Measurements from ENCODE around the gene OR51Q1. TPM values are rescaled to one million over a fixed set of nuclear protein-coding genes. Genes with fewer than 3 reads are reported as not detected.

OR51Q1 gene
- total and polyA plus RNA-seq, 10 of the 15 experiments (the other 5 are each of a cell fraction or from before 2014, with no cell fraction given), result not detected

DNA sequence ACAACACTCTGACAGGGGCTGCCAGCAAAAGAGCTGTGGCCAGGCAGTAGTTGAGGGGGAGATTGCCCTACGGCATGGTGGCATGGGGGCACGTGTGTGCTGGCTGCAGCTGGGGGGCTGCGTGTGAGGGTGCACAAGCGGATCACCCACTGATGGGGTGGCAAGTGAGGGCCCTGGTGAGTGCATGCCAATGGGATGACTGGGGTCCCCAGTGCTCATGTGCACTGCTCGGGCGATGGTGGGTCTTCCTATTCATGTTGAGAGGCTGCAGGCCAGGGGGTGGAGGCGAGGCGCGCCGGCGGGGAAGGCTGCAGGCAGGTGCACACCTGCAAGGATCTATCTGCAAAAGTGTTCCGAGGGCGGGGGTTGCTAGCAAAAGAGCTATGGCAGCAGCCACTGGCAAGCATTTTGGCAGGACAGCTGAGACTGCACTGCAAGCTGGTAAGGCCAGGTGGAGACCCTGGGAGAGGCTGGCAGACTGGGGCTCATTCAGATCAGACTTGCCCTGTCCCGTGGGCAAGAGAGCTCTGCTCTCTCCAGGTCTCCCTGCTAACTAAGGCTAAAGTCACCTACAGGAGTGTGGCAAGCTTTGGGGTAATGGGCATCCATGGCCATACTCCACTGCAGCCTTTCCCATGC lies 39.2 kb downstream of the OR51Q1 start:
- no peak overlapping the region for H3K4me2 ChIP-seq (ENCODE audit: control insufficient read depth, insufficient read depth)
- no peak for ATAC-seq
- CTCF ChIA-PET, result interaction anchor here (0.7 to 0.9 kb wide), 2 partner anchors 30 to 157 kb away, joined by 3 read pairs; no protein-coding TSS in a partner anchor
- H2AFZ ChIP-seq (ENCODE audit: control insufficient read depth, low read depth, low read length), result no peak overlapping the region
- RAD21 ChIA-PET (ENCODE audit: unreplicated experiment), result no interaction called here
- DNase-seq (ENCODE audit: low read depth, low spot score), result no peak
- no peaks in the 10 kb centered on the region for H3K36me3 ChIP-seq (ENCODE audit: control insufficient read depth in 2 of 2, insufficient read depth in 2 of 2, low read length in 1 of 2)
- H3K27ac ChIP-seq (ENCODE audit: control insufficient read depth, insufficient read depth), result no peak overlapping the region
- POLR2A ChIA-PET, result no interaction called here
- no peaks in the 10 kb centered on the region for H3K9me3 ChIP-seq (replicated peaks; ENCODE audit: control insufficient read depth, insufficient read depth, low read length)
- no peaks in the 10 kb centered on the region for H3K4me1 ChIP-seq (ENCODE audit: control insufficient read depth, insufficient read depth, low read length)
- in situ Hi-C loops (cut with MboI) (no loop called here), intact Hi-C loops (cut with micrococcal nuclease; ENCODE audit: unreplicated experiment) (no loop called here)
- H3K4me3 ChIP-seq, result no peak overlapping the region
- no TSS peak for BruUV-seq (replicated peaks)
- no peak for FAIRE-seq
- TF ChIP-seq EP300 (IDR thresholded peaks at IDR 0.05; ENCODE audit: borderline replicate concordance in 1 of 2, control insufficient read depth in 1 of 2, low read depth in 2 of 2, low read length in 2 of 2), result no peak
- no peak for TF ChIP-seq STAT3 (IDR thresholded peaks at IDR 0.05; ENCODE audit: low read depth, low read length)
- 34% methylated on average over 14 of the region's 14 CpGs for WGBS (ENCODE audit: insufficient coverage, insufficient replicate concordance, low lambda C conversion rate, missing lambda C conversion rate)
- no peak overlapping the region for H3K9ac ChIP-seq (ENCODE audit: control insufficient read depth, insufficient read depth, low read length)
- no peaks in the 10 kb centered on the region for H3K79me2 ChIP-seq (ENCODE audit: control insufficient read depth, insufficient read depth, low read length)
- H4K20me1 ChIP-seq (ENCODE audit: control insufficient read depth, insufficient read depth), result no peaks in the 10 kb centered on the region
- SMC1A ChIA-PET (ENCODE audit: uncharacterized antibody, unreplicated experiment), result interaction anchor here (1.0 kb wide), 1 partner anchor 10 kb away, joined by 3 read pairs; no protein-coding TSS in a partner anchor
- H3K27me3 ChIP-seq (replicated peaks in 1 of 2; ENCODE audit: control insufficient read depth in 2 of 2, insufficient read depth in 2 of 2, low read length in 1 of 2), result no peaks in the 10 kb centered on the region

- no peak overlapping the region for H3K4me2 ChIP-seq (ENCODE audit: control insufficient read depth, insufficient read depth)
- SMC1A ChIA-PET (ENCODE audit: uncharacterized antibody, unreplicated experiment), result interaction anchor here (1.4 kb wide), 1 partner anchor 125 kb away, joined by 3 read pairs; no protein-coding TSS in a partner anchor
- H3K36me3 ChIP-seq (ENCODE audit: control insufficient read depth in 2 of 2, insufficient read depth in 2 of 2, low read length in 1 of 2), result no peaks in the 10 kb centered on the region
- RAD21 ChIA-PET (ENCODE audit: unreplicated experiment), result no interaction called here
- intact Hi-C loops (cut with micrococcal nuclease; ENCODE audit: unreplicated experiment) (no loop called here), in situ Hi-C loops (cut with MboI) (no loop called here)
- no peak for TF ChIP-seq RAD21 (IDR thresholded peaks at IDR 0.05; ENCODE audit: insufficient read depth, low read depth, low read length)
- TF ChIP-seq IRF4 (IDR thresholded peaks at IDR 0.05; ENCODE audit: low read depth, low read length), result no peak
- no peak for TF ChIP-seq SMAD5 (IDR thresholded peaks at IDR 0.05; ENCODE audit: low read depth)
- TF ChIP-seq NFYB (IDR thresholded peaks at IDR 0.05; ENCODE audit: insufficient read depth, low read depth, low read length), result no peak
- no peak for TF ChIP-seq CBFB (IDR thresholded peaks at IDR 0.05; ENCODE audit: low read depth)
- TF ChIP-seq NBN (IDR thresholded peaks at IDR 0.05), result no peak
- TF ChIP-seq ZBTB4 (CRISPR knock-in tag; IDR thresholded peaks at IDR 0.05), result no peak
- no peak for TF ChIP-seq SIN3A (IDR thresholded peaks at IDR 0.05; ENCODE audit: low read depth, low read length)
- TF ChIP-seq POLR2A (IDR thresholded peaks at IDR 0.05; ENCODE audit: low read depth, low read length), result no peak
- no peak for TF ChIP-seq POU2F2 (IDR thresholded peaks at IDR 0.05; ENCODE audit: borderline replicate concordance, low read depth, low read length)
- POLR2A ChIA-PET, result no interaction called here
- ATAC-seq (no peak), DNase-seq (ENCODE audit: low read depth, low spot score) (no peak), FAIRE-seq (no peak)
- H3K79me2 ChIP-seq (ENCODE audit: control insufficient read depth, insufficient read depth, low read length), result no peaks in the 10 kb centered on the region
- no peaks in the 10 kb centered on the region; a peak in 1 of 4 replicates for H3K27me3 ChIP-seq (replicated peaks in 1 of 2; ENCODE audit: control insufficient read depth in 2 of 2, insufficient read depth in 2 of 2, low read length in 1 of 2)
- BruUV-seq (replicated peaks), result no TSS peak
- H3K4me1 ChIP-seq (ENCODE audit: control insufficient read depth, insufficient read depth, low read length), result no peaks in the 10 kb centered on the region
- no peak overlapping the region for H2AFZ ChIP-seq (ENCODE audit: control insufficient read depth, low read depth, low read length)
- no peak overlapping the region for H3K9ac ChIP-seq (ENCODE audit: control insufficient read depth, insufficient read depth, low read length)
- no peaks in the 10 kb centered on the region for H3K9me3 ChIP-seq (replicated peaks; ENCODE audit: control insufficient read depth, insufficient read depth, low read length)
- WGBS (ENCODE audit: insufficient coverage, insufficient replicate concordance, low lambda C conversion rate, missing lambda C conversion rate), result 0% methylated on average over 2 of the region's 2 CpGs
- H3K4me3 ChIP-seq, result no peak overlapping the region
- no peak overlapping the region for H3K27ac ChIP-seq (ENCODE audit: control insufficient read depth, insufficient read depth)
- H4K20me1 ChIP-seq (ENCODE audit: control insufficient read depth, insufficient read depth), result no peaks in the 10 kb centered on the region
- CTCF ChIA-PET, result interaction anchor here (1.8 kb wide), 1 partner anchor 9 kb away, joined by 9 read pairs; no protein-coding TSS in a partner anchor
Observed at GRCh38 chr11:5467527-5467926, 45.6 kb downstream of the OR51Q1 start.

All from GM12878 (cell line).